GM23248 (cell line): ENCODE data around the gene IER3. TPM values are rescaled to one million over a fixed set of nuclear protein-coding genes. Genes with fewer than 3 reads are reported as not detected.
"Not testable (repeated sequence)": the region's sequence is repeated elsewhere in the genome, so short reads cannot be mapped to it uniquely, and the experiment has no call there.

Experiments
- DNase-seq: peaks from one replicate; pipeline ENCODE4 v3.0.0-alpha.2; 2015
- H2AFZ ChIP-seq: fragments of 200-600 bp; sonication (generic); 2 replicates; pipeline ENCODE4 v1.6.1; 2016; ENCODE audit warnings: antibody characterized with exemption
- H3F3A ChIP-seq: fragments of 200-600 bp; sonication (generic); 2 replicates; pipeline ENCODE4 v1.6.1; 2016; ENCODE audit warnings: mild to moderate bottlenecking, antibody characterized with exemption, mixed run types; ENCODE audit not compliant: insufficient read depth
- H3K27ac ChIP-seq: fragments of 200-600 bp; sonication (generic); 2 replicates; pipeline ENCODE4 v1.5.1; 2016; ENCODE audit warnings: mild to moderate bottlenecking
- H3K27me3 ChIP-seq: fragments of 200-600 bp; sonication (generic); replicated peaks from 2 replicates; pipeline ENCODE4 v1.6.1; 2016; ENCODE audit warnings: mild to moderate bottlenecking; ENCODE audit not compliant: insufficient read depth
- H3K36me3 ChIP-seq: fragments of 200-600 bp; sonication (generic); 2 replicates; pipeline ENCODE4 v1.6.1; 2016; ENCODE audit warnings: low read depth, mild to moderate bottlenecking
- H3K4me1 ChIP-seq: fragments of 200-600 bp; sonication (generic); 2 replicates; pipeline ENCODE4 v1.6.1; 2016; ENCODE audit warnings: mild to moderate bottlenecking; ENCODE audit not compliant: insufficient read depth
- H3K4me2 ChIP-seq: fragments of 200-600 bp; sonication (generic); one replicate; pipeline ENCODE4 v1.6.1; 2016; ENCODE audit warnings: mild to moderate bottlenecking; ENCODE audit not compliant: unreplicated experiment
- H3K4me3 ChIP-seq: fragments of 200-600 bp; sonication (generic); 2 replicates; pipeline ENCODE4 v1.5.1; 2016; ENCODE audit warnings: mild to moderate bottlenecking
- H3K79me2 ChIP-seq: fragments of 200-600 bp; sonication (generic); 2 replicates; pipeline ENCODE4 v1.6.1; 2016; ENCODE audit warnings: mild to moderate bottlenecking; ENCODE audit not compliant: insufficient read depth
- H3K9ac ChIP-seq: fragments of 200-600 bp; sonication (generic); 2 replicates; pipeline ENCODE4 v1.6.1; 2016; ENCODE audit warnings: mild to moderate bottlenecking
- H3K9me2 ChIP-seq: fragments of 200-600 bp; sonication (generic); 2 replicates; pipeline ENCODE4 v1.6.1; 2016; ENCODE audit warnings: mixed run types, mild to moderate bottlenecking, moderate library complexity; ENCODE audit not compliant: insufficient read depth
- H3K9me3 ChIP-seq: fragments of 200-600 bp; sonication (generic); one replicate; pipeline ENCODE4 v1.6.1; 2017; ENCODE audit warnings: low read depth
- H4K20me1 ChIP-seq: fragments of 200-600 bp; sonication (generic); 2 replicates; pipeline ENCODE4 v1.6.0; 2016; ENCODE audit not compliant: insufficient read depth
- EZH2 ChIP-seq: fragments of 200-600 bp; sonication (generic); IDR thresholded peaks from 2 replicates; pipeline ENCODE4 v1.6.1; 2018; ENCODE audit warnings: antibody characterized with exemption, mild to moderate bottlenecking; ENCODE audit not compliant: insufficient read depth, poor library complexity, severe bottlenecking
- EZH2phosphoT487 ChIP-seq: fragments of 200-600 bp; sonication (generic); IDR thresholded peaks from 2 replicates; pipeline ENCODE4 v1.6.1; 2018; ENCODE audit warnings: antibody characterized with exemption, moderate library complexity, mild to moderate bottlenecking, low read depth; ENCODE audit not compliant: insufficient read depth
- WGBS, 2 experiments: methylation state at CpG; one replicate each; pipeline ENCODE4 v1.1.6; 2015 to 2017; ENCODE audit warnings: low lambda C conversion rate in 2 of 2, low coverage in 1 of 2; ENCODE audit errors: missing lambda C conversion rate in 2 of 2; 5-methylcytosine and 5-hydroxymethylcytosine counted together
- in situ Hi-C: fragments of 300-500 bp; cut with MboI; formaldehyde crosslinking; loops from 2 replicates; pipeline ENCODE4 v1.15.0; 2020
- polyA plus RNA-seq: library from polyadenylated mRNA; unstranded; fragments of >200 nt; fragmentation: Nextera tagmentation; extraction: Ambion mirVana; gene quantifications from 2 replicates; pipeline ENCODE4 v1.2.1, GENCODE V29; 2016
- total RNA-seq: library from RNA; depleted of rRNA; stranded (reverse); fragments of >200 nt; shearing (Covaris generic); gene quantifications from 2 replicates; pipeline ENCODE4 v1.2.3, GENCODE V29; 2014

IER3 gene
- total and polyA plus RNA-seq, 2 experiments from 2014 or later = 82.1 to 148 TPM

- in situ Hi-C loops = no loop called here
- H3K4me3 ChIP-seq = no peak overlapping the region
- no peak overlapping the region for H3K4me2 ChIP-seq
- no peaks in the 10 kb centered on the region for H3K79me2 ChIP-seq
- H3K36me3 ChIP-seq = no peaks in the 10 kb centered on the region
- H4K20me1 ChIP-seq = no peaks in the 10 kb centered on the region
- H3K27ac ChIP-seq = no peak overlapping the region
- TF ChIP-seq EZH2 (no peak), EZH2phosphoT487 (no peak)
- no peak overlapping the region for H2AFZ ChIP-seq
- WGBS, 2 experiments = 84 to 100% methylated on average over 1 of the region's 1 CpG
- H3K9me3 ChIP-seq = no peaks in the 10 kb centered on the region
- no peaks in the 10 kb centered on the region for H3K9me2 ChIP-seq
- no peak for DNase-seq
- H3F3A ChIP-seq = peaks cover 16% of the 10 kb centered on the region
- H3K27me3 ChIP-seq = no peaks in the 10 kb centered on the region
- H3K9ac ChIP-seq = no peak overlapping the region
- H3K4me1 ChIP-seq = peaks cover 34% of the 10 kb centered on the region
These were observed 23.6 kb upstream of the IER3 start for GRCh38 chr6:30767944-30768301.

- H3K9me2 ChIP-seq = no peaks in the 10 kb centered on the region
- in situ Hi-C loops = no loop called here
- H3K27ac ChIP-seq = no peak overlapping the region
- no peaks in the 10 kb centered on the region for H3K27me3 ChIP-seq
- no peak overlapping the region for H3K4me2 ChIP-seq
- no peaks in the 10 kb centered on the region for H4K20me1 ChIP-seq
- no peak overlapping the region for H2AFZ ChIP-seq
- WGBS, 2 experiments = 82 to 88% methylated on average over 9 of the region's 9 CpGs
- no peak for DNase-seq
- TF ChIP-seq EZH2 (no peak), EZH2phosphoT487 (no peak)
- H3K4me1 ChIP-seq = peaks cover 34% of the 10 kb centered on the region
- no peaks in the 10 kb centered on the region for H3K36me3 ChIP-seq
- H3K9me3 ChIP-seq = no peaks in the 10 kb centered on the region
- H3K9ac ChIP-seq = no peak overlapping the region
- H3F3A ChIP-seq = peaks cover 16% of the 10 kb centered on the region
- no peak overlapping the region for H3K4me3 ChIP-seq
- no peaks in the 10 kb centered on the region for H3K79me2 ChIP-seq
These were observed 23.0 kb upstream of the IER3 start for GRCh38 chr6:30767158-30767943.

- H3K36me3 ChIP-seq = no peaks in the 10 kb centered on the region
- no peak overlapping the region for H3K27ac ChIP-seq
- no peaks in the 10 kb centered on the region for H3K27me3 ChIP-seq
- no peak overlapping the region for H3K4me3 ChIP-seq
- H4K20me1 ChIP-seq = no peaks in the 10 kb centered on the region
- H3K9me3 ChIP-seq = no peaks in the 10 kb centered on the region
- TF ChIP-seq EZH2 = no peak
- no peak for TF ChIP-seq EZH2phosphoT487
- H3K79me2 ChIP-seq = no peaks in the 10 kb centered on the region
- no peak overlapping the region for H3K4me2 ChIP-seq
- H3K4me1 ChIP-seq = peaks cover 37% of the 10 kb centered on the region
- no peak for DNase-seq
- in situ Hi-C loops = no loop called here
- WGBS, 2 experiments = 91 to 92% methylated on average over 6 of the region's 6 CpGs
- H2AFZ ChIP-seq = no peak overlapping the region
- H3K9ac ChIP-seq = no peak overlapping the region
- H3K9me2 ChIP-seq = no peaks in the 10 kb centered on the region
- H3F3A ChIP-seq = peaks cover 16% of the 10 kb centered on the region
These were observed 22.3 kb upstream of the IER3 start for GRCh38 chr6:30766461-30767157.

- H3K79me2 ChIP-seq, H3K4me3 ChIP-seq, H3K27me3 ChIP-seq, H3K36me3 ChIP-seq, H2AFZ ChIP-seq, in situ Hi-C loops, H3K9me2 ChIP-seq, H4K20me1 ChIP-seq, H3K9me3 ChIP-seq, H3K4me2 ChIP-seq, DNase-seq, H3K9ac ChIP-seq, H3K27ac ChIP-seq: not testable (repeated sequence)
- Histone ChIP-seq H3K4me1 (peaks cover 47% of the 10 kb centered on the region), H3F3A (peaks cover 19% of the 10 kb centered on the region)
- WGBS, 2 experiments = 100% methylated on average over 1 of the region's 1 CpG
These were observed 21.1 kb upstream of the IER3 start for GRCh38 chr6:30765495-30765894.

GRCh38 chr6:30764490-30765043, 20.2 kb upstream of the IER3 start:
- H3K27me3 ChIP-seq, H3K4me3 ChIP-seq, in situ Hi-C loops, H3K36me3 ChIP-seq, H4K20me1 ChIP-seq, H3K79me2 ChIP-seq, H3K9me3 ChIP-seq, DNase-seq, H3K9me2 ChIP-seq: not testable (repeated sequence)
- Histone ChIP-seq H3K9ac (peak overlapping the region; percentile 37; the same call in 1 of the 2 replicates), H3K4me2 (peak overlapping the region; percentile 11), H3K4me1 (peaks cover 44% of the 10 kb centered on the region), H2AFZ (peak overlapping the region; percentile 71), H3K27ac (peak overlapping the region; percentile 46), H3F3A (peaks cover 19% of the 10 kb centered on the region)
- 86 to 92% methylated on average over 13 of the region's 13 CpGs for WGBS, 2 experiments
